HFFc6 (cell line): ENCODE results near the gene WDR87. TPM values are rescaled to one million over a fixed set of nuclear protein-coding genes. Genes with fewer than 3 reads are reported as not detected.
A peak's percentile ranks its signal among the peaks of the same experiment; 100 is the strongest.

Source experiments
- DNase-seq: peaks from one replicate; pipeline ENCODE4 v3.0.0-alpha.2; 2018
- H3K27ac Mint-ChIP-seq: 2 replicates; pipeline ENCODE4 v1.8.0; 2020; ENCODE audit warnings: mild to moderate bottlenecking, mixed read lengths
- H3K27me3 Mint-ChIP-seq: 2 replicates; pipeline ENCODE4 v1.8.0; 2021; ENCODE audit warnings: mild to moderate bottlenecking, moderate library complexity, mixed read lengths; ENCODE audit not compliant: insufficient read depth
- H3K36me3 Mint-ChIP-seq: 2 replicates; pipeline ENCODE4 v1.8.0; 2021; ENCODE audit warnings: low read depth, mixed read lengths
- H3K4me1 Mint-ChIP-seq: 2 replicates; pipeline ENCODE4 v1.8.0; 2020; ENCODE audit warnings: low read depth, mixed read lengths
- H3K4me3 Mint-ChIP-seq: 2 replicates; pipeline ENCODE4 v1.8.0; 2020; ENCODE audit warnings: mild to moderate bottlenecking, moderate library complexity, mixed read lengths
- H3K9me3 Mint-ChIP-seq: 2 replicates; pipeline ENCODE4 v1.8.0; 2020; ENCODE audit warnings: mild to moderate bottlenecking, mixed read lengths
- CTCF ChIP-seq: fragments of 200-600 bp; sonication (generic); IDR thresholded peaks from 2 replicates; pipeline ENCODE4 v1.5.0; 2021; ENCODE audit warnings: antibody characterized with exemption, mild to moderate bottlenecking
- long read RNA-seq: library from polyadenylated mRNA; unstranded; transcript quantifications from one replicate; pipeline ENCODE4 v2.0.0, GENCODE V29; 2019
- total RNA-seq, 6 experiments: library from RNA; stranded (reverse); fragmentation: NEBNext Ultra II Directional; extraction: Animal tissue kit (Norgen Biotek cat#: 25700); gene quantifications; 2 replicates in 1 of 6; 3 replicates in 5 of 6; pipeline ENCODE4 v1.2.3, GENCODE V29; 2021

WDR87 gene
- total RNA-seq = not detected
- long read RNA-seq = 0 reads

GRCh38 chr19:37905946-37906868 lies at the start of gene WDR87:
Gene WDR87 (minus strand): TSS chr19:37906594. CDS start chr19:37898239, 8,355 bp downstream.
- H3K4me3 Mint-ChIP-seq = peak within 1 kb of the TSS; percentile 99
- peak; percentile 12 for DNase-seq
- H3K9me3 Mint-ChIP-seq = no peaks in the 10 kb centered on the region
- peak within 1 kb of the TSS; percentile 89 for H3K27ac Mint-ChIP-seq
- peaks cover 40% of the 10 kb centered on the region for H3K4me1 Mint-ChIP-seq
- no peaks in the 10 kb centered on the region; the same call in 1 of the 2 replicates for H3K27me3 Mint-ChIP-seq
- peak; percentile 18; the same call in 1 of the 2 replicates for TF ChIP-seq CTCF
- H3K36me3 Mint-ChIP-seq = peaks cover 17% of the 10 kb centered on the region

GRCh38 chr19:37955986-37956385 lies 49.6 kb upstream of the WDR87 start:
- Mint-ChIP-seq H3K36me3 (peaks cover 36% of the 10 kb centered on the region), H3K27me3 (0 out of 2 replicates have a peak, but pooled peaks cover 1% of the 10 kb centered on the region), H3K9me3 (peaks cover 9% of the 10 kb centered on the region), H3K27ac (no peak overlapping the region), H3K4me3 (no peak overlapping the region), H3K4me1 (peaks cover 51% of the 10 kb centered on the region)
- no peak for DNase-seq
- no peak for TF ChIP-seq CTCF

GRCh38 chr19:37954421-37954874 lies 48.1 kb upstream of the WDR87 start:
- Mint-ChIP-seq H3K9me3 (peaks cover 5% of the 10 kb centered on the region), H3K36me3 (peaks cover 40% of the 10 kb centered on the region), H3K27me3 (no peaks in the 10 kb centered on the region), H3K4me1 (peaks cover 53% of the 10 kb centered on the region), H3K27ac (peak overlapping the region; percentile 80), H3K4me3 (no peak overlapping the region)
- no peak for DNase-seq
- no peak for TF ChIP-seq CTCF

- Mint-ChIP-seq H3K36me3 (peaks cover 34% of the 10 kb centered on the region), H3K27me3 (no peaks in the 10 kb centered on the region), H3K9me3 (no peaks in the 10 kb centered on the region), H3K4me1 (peaks cover 48% of the 10 kb centered on the region), H3K4me3 (peak overlapping the region; percentile 44; the same call in 1 of the 2 replicates), H3K27ac (peak overlapping the region; percentile 80)
- no peak for TF ChIP-seq CTCF
- DNase-seq = no peak
Measured at GRCh38 chr19:37953918-37954303, 47.5 kb upstream of the WDR87 start.

GRCh38 chr19:37953171-37953917 lies 47.0 kb upstream of the WDR87 start:
- H3K27me3 Mint-ChIP-seq = no peaks in the 10 kb centered on the region
- peak overlapping the region; percentile 44; the same call in 1 of the 2 replicates for H3K4me3 Mint-ChIP-seq
- H3K27ac Mint-ChIP-seq = peak overlapping the region; percentile 80; the same call in 1 of the 2 replicates
- H3K36me3 Mint-ChIP-seq = peaks cover 29% of the 10 kb centered on the region
- no peaks in the 10 kb centered on the region for H3K9me3 Mint-ChIP-seq
- no peak for TF ChIP-seq CTCF
- no peak for DNase-seq
- peaks cover 48% of the 10 kb centered on the region for H3K4me1 Mint-ChIP-seq
